Endothelial cell of umbilical vein (primary cell): ENCODE data around the gene WDR47.

Experiments
- EZH2 ChIP-seq: IDR thresholded peaks from 2 replicates; pipeline ENCODE4 v1.6.1; 2012; ENCODE audit warnings: borderline replicate concordance, low read depth, mild to moderate bottlenecking, moderate library complexity, low read length, inconsistent platforms; ENCODE audit not compliant: severe bottlenecking
- POLR2A ChIP-seq: IDR thresholded peaks from 2 replicates; pipeline ENCODE4 v1.6.1; 2012; ENCODE audit warnings: low read depth, mild to moderate bottlenecking, control low read depth, low read length
- POLR2AphosphoS5 ChIP-seq: IDR thresholded peaks from 2 replicates; pipeline ENCODE4 v1.6.1; 2012; ENCODE audit warnings: low read depth, mild to moderate bottlenecking, control low read depth, low read length, moderate library complexity; ENCODE audit not compliant: insufficient read depth
- TF ChIP-seq, protein P1 (sequence below), 2 donors: IDR thresholded peaks; 1 replicate in 1 of 2; 2 replicates in 1 of 2; pipeline ENCODE4 v1.5.1; 2011; ENCODE audit warnings: low read length in 2 of 2, mild to moderate bottlenecking in 2 of 2, moderate library complexity in 2 of 2, control low read depth in 1 of 2, inconsistent platforms in 1 of 2, low read depth in 1 of 2; ENCODE audit not compliant: insufficient read depth in 1 of 2; ENCODE audit errors: extremely low read depth in 1 of 2
- TF ChIP-seq, protein P2 (sequence below): IDR thresholded peaks from 2 replicates; pipeline ENCODE4 v1.6.1; 2011; ENCODE audit not compliant: insufficient read depth, insufficient read length

GRCh38 chr1:109011335-109011734 lies 30.6 kb downstream of the WDR47 start:
- TF ChIP-seq, protein P1, sequence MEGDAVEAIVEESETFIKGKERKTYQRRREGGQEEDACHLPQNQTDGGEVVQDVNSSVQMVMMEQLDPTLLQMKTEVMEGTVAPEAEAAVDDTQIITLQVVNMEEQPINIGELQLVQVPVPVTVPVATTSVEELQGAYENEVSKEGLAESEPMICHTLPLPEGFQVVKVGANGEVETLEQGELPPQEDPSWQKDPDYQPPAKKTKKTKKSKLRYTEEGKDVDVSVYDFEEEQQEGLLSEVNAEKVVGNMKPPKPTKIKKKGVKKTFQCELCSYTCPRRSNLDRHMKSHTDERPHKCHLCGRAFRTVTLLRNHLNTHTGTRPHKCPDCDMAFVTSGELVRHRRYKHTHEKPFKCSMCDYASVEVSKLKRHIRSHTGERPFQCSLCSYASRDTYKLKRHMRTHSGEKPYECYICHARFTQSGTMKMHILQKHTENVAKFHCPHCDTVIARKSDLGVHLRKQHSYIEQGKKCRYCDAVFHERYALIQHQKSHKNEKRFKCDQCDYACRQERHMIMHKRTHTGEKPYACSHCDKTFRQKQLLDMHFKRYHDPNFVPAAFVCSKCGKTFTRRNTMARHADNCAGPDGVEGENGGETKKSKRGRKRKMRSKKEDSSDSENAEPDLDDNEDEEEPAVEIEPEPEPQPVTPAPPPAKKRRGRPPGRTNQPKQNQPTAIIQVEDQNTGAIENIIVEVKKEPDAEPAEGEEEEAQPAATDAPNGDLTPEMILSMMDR (IDR thresholded peaks at IDR 0.05; ENCODE audit: extremely low read depth in 1 of 2, insufficient read depth in 1 of 2, low read depth in 1 of 2, low read length in 2 of 2), result no peak
- TF ChIP-seq, protein P2, sequence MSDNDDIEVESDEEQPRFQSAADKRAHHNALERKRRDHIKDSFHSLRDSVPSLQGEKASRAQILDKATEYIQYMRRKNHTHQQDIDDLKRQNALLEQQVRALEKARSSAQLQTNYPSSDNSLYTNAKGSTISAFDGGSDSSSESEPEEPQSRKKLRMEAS, result no peak
- TF ChIP-seq POLR2AphosphoS5 (no peak), EZH2 (no peak), POLR2A (no peak)
